ENCODE results near the gene OR5B2.
"Not testable (repeated sequence)": the region's sequence is repeated elsewhere in the genome, so short reads cannot be mapped to it uniquely, and the experiment has no call there.

The OR5B2 gene

GRCh38 chr11:58433638-58434203 lies 5.8 kb upstream of the OR5B2 start:
- TF ChIP-seq SPI1 (IDR thresholded peaks at IDR 0.05; ENCODE audit: low read depth, low read length): peak; percentile 76
- TF ChIP-seq TAF1 (IDR thresholded peaks at IDR 0.05; ENCODE audit: low read depth, low read length): no peak
- no peak for TF ChIP-seq POLR2AphosphoS5 (IDR thresholded peaks at IDR 0.05; ENCODE audit: low read depth, low read length)
- FAIRE-seq (no peak), DNase-seq (ENCODE audit: insufficient read length, low spot score) (no peak)

GRCh38 chr11:58429273-58429672 lies 1.4 kb upstream of the OR5B2 start:
- FAIRE-seq (no peak), DNase-seq (ENCODE audit: insufficient read length, low spot score) (no peak)
- no peak for TF ChIP-seq POLR2A (IDR thresholded peaks at IDR 0.05; ENCODE audit: low read depth, low read length)

GRCh38 chr11:58406774-58407173 lies 21.1 kb downstream of the OR5B2 start, which contains the start of gene OR5B3:
Gene OR5B3, minus strand, starts transcription at chr11:58406874. Its CDS starts 3,465 bp downstream, at chr11:58403409.
- no peak for FAIRE-seq
- no peak for DNase-seq (ENCODE audit: insufficient read length, low spot score)
- TF ChIP-seq POU2F2 (IDR thresholded peaks at IDR 0.05; ENCODE audit: low read depth, low read length): no peak
- no peak for TF ChIP-seq TAF1 (IDR thresholded peaks at IDR 0.05; ENCODE audit: low read depth, low read length)
- TF ChIP-seq POLR2AphosphoS5 (IDR thresholded peaks at IDR 0.05; ENCODE audit: low read depth, low read length): no peak
- no peak for TF ChIP-seq PAX5 (IDR thresholded peaks at IDR 0.05; ENCODE audit: insufficient read depth, low read length, severe bottlenecking)
- no peak for TF ChIP-seq SPI1 (IDR thresholded peaks at IDR 0.05; ENCODE audit: low read depth, low read length)
- TF ChIP-seq POLR2A (IDR thresholded peaks at IDR 0.05; ENCODE audit: low read depth, low read length): no peak

- DNase-seq (ENCODE audit: insufficient read length, low spot score); FAIRE-seq: not testable (repeated sequence)
Measured at GRCh38 chr11:58399622-58400021, 28.3 kb downstream of the OR5B2 start.

- no peak for TF ChIP-seq TAF1 (IDR thresholded peaks at IDR 0.05; ENCODE audit: low read depth, low read length)
- FAIRE-seq (no peak), DNase-seq (ENCODE audit: insufficient read length, low spot score) (no peak)
Measured at GRCh38 chr11:58395581-58395980, 32.3 kb downstream of the OR5B2 start.

GRCh38 chr11:58394195-58394594 lies 33.7 kb downstream of the OR5B2 start:
- TF ChIP-seq POLR2AphosphoS5 (IDR thresholded peaks at IDR 0.05; ENCODE audit: low read depth, low read length) (no peak), PAX5 (IDR thresholded peaks at IDR 0.05; ENCODE audit: insufficient read depth, low read length, severe bottlenecking) (no peak), POU2F2 (IDR thresholded peaks at IDR 0.05; ENCODE audit: low read depth, low read length) (no peak), POLR2A (IDR thresholded peaks at IDR 0.05; ENCODE audit: low read depth, low read length) (no peak), SPI1 (IDR thresholded peaks at IDR 0.05; ENCODE audit: low read depth, low read length) (no peak), TAF1 (IDR thresholded peaks at IDR 0.05; ENCODE audit: low read depth, low read length) (no peak)
- FAIRE-seq (no peak), DNase-seq (ENCODE audit: insufficient read length, low spot score) (no peak)

- DNase-seq (ENCODE audit: insufficient read length, low spot score): no peak
- FAIRE-seq: no peak
- no peak for TF ChIP-seq POU2F2 (IDR thresholded peaks at IDR 0.05; ENCODE audit: low read depth, low read length)
- no peak for TF ChIP-seq PAX5 (IDR thresholded peaks at IDR 0.05; ENCODE audit: insufficient read depth, low read length, severe bottlenecking)
- TF ChIP-seq POLR2AphosphoS5 (IDR thresholded peaks at IDR 0.05; ENCODE audit: low read depth, low read length): no peak
- TF ChIP-seq SPI1 (IDR thresholded peaks at IDR 0.05; ENCODE audit: low read depth, low read length): no peak
- TF ChIP-seq TAF1 (IDR thresholded peaks at IDR 0.05; ENCODE audit: low read depth, low read length): no peak
Measured at GRCh38 chr11:58392746-58393145, 35.2 kb downstream of the OR5B2 start.

GRCh38 chr11:58391879-58392278 lies 36.0 kb downstream of the OR5B2 start:
- no peak for DNase-seq (ENCODE audit: insufficient read length, low spot score)
- TF ChIP-seq PAX5 (IDR thresholded peaks at IDR 0.05; ENCODE audit: insufficient read depth, low read length, severe bottlenecking) (no peak), SPI1 (IDR thresholded peaks at IDR 0.05; ENCODE audit: low read depth, low read length) (no peak), POLR2A (IDR thresholded peaks at IDR 0.05; ENCODE audit: low read depth, low read length) (no peak), TAF1 (IDR thresholded peaks at IDR 0.05; ENCODE audit: low read depth, low read length) (no peak), POU2F2 (IDR thresholded peaks at IDR 0.05; ENCODE audit: low read depth, low read length) (no peak), POLR2AphosphoS5 (IDR thresholded peaks at IDR 0.05; ENCODE audit: low read depth, low read length) (no peak)
- no peak for FAIRE-seq

- DNase-seq (ENCODE audit: insufficient read length, low spot score) (no peak), FAIRE-seq (no peak)
- TF ChIP-seq POLR2A (IDR thresholded peaks at IDR 0.05; ENCODE audit: low read depth, low read length) (no peak), POU2F2 (IDR thresholded peaks at IDR 0.05; ENCODE audit: low read depth, low read length) (no peak)
Measured at GRCh38 chr11:58390551-58391063, 37.3 kb downstream of the OR5B2 start.
